ENCODE data around the gene CNTRL. TPM values are rescaled to one million over a fixed set of nuclear protein-coding genes. Genes with fewer than 3 reads are reported as not detected.

Gene CNTRL
- total RNA-seq, 1 experiment from 2014 or later, result 11.2 TPM

DNA sequence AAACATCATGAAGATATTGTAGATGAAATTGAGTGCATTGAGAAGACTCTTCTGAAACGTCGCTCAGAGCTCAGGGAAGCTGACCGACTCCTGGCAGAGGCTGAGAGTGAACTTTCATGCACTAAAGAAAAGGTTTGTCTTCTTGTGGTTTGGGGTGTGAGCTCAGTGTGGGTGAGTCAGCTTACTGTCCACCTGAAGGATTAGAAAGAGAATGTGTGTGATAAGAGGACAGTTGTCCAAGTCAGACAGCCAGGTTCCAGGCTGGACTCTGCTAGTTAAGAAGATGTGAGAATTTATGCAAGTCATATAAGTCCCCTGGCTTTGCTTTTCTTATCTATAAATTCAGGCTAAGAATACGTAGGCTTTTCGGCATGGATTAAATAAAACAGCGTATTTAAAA, 80.0 kb downstream of the CNTRL start:
- H3K4me1 Mint-ChIP-seq (ENCODE audit: low read depth, unreplicated experiment), result peaks cover 17% of the 10 kb centered on the region
- no peaks in the 10 kb centered on the region for H3K27me3 Mint-ChIP-seq (ENCODE audit: unreplicated experiment)
- H3K27ac Mint-ChIP-seq (ENCODE audit: unreplicated experiment), result no peak overlapping the region
- H3K4me3 Mint-ChIP-seq (ENCODE audit: low read depth, unreplicated experiment), result no peak overlapping the region
- intact Hi-C loops (cut with micrococcal nuclease; ENCODE audit: unreplicated experiment), result no loop called here
- CTCF ChIA-PET, result no interaction called here
- no peaks in the 10 kb centered on the region for H3K9me3 Mint-ChIP-seq (ENCODE audit: low read depth, unreplicated experiment)
- no TSS peak for BruUV-seq (replicated peaks)
- peaks cover 29% of the 10 kb centered on the region for H3K36me3 Mint-ChIP-seq (ENCODE audit: insufficient read depth, unreplicated experiment)
- DNase-seq, result no peak
- TF ChIP-seq, protein P1, sequence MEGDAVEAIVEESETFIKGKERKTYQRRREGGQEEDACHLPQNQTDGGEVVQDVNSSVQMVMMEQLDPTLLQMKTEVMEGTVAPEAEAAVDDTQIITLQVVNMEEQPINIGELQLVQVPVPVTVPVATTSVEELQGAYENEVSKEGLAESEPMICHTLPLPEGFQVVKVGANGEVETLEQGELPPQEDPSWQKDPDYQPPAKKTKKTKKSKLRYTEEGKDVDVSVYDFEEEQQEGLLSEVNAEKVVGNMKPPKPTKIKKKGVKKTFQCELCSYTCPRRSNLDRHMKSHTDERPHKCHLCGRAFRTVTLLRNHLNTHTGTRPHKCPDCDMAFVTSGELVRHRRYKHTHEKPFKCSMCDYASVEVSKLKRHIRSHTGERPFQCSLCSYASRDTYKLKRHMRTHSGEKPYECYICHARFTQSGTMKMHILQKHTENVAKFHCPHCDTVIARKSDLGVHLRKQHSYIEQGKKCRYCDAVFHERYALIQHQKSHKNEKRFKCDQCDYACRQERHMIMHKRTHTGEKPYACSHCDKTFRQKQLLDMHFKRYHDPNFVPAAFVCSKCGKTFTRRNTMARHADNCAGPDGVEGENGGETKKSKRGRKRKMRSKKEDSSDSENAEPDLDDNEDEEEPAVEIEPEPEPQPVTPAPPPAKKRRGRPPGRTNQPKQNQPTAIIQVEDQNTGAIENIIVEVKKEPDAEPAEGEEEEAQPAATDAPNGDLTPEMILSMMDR (IDR thresholded peaks at IDR 0.05; ENCODE audit: unreplicated experiment), result no peak

DNA sequence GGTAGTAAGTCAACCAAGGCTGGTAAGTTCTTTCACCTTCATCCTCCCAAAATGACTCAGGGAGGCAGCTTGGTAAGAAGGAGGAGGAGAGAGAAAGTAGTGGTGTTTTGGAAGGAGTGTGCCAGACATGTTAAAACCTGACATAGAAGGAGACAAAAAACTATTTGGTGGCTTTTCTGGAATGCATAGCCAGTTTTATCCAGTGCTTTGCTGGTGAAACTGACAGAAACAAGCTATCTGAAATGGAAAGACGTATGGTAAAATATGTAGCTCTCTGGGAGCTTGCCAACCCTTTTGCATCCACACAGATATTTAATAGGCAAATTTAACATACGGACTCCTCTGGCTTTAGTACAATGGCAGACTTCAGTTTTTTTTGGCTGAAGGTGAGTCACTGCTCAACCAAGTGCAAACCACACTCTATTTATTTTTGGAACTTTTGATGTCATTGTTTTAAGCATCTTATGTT, 81.5 kb downstream of the CNTRL start:
- TF ChIP-seq, protein P1 (IDR thresholded peaks at IDR 0.05; ENCODE audit: unreplicated experiment), result no peak
- CTCF ChIA-PET, result no interaction called here
- H3K9me3 Mint-ChIP-seq (ENCODE audit: low read depth, unreplicated experiment), result no peaks in the 10 kb centered on the region
- H3K36me3 Mint-ChIP-seq (ENCODE audit: insufficient read depth, unreplicated experiment), result peaks cover 21% of the 10 kb centered on the region
- intact Hi-C loops (cut with micrococcal nuclease; ENCODE audit: unreplicated experiment), result no loop called here
- no peak for DNase-seq
- H3K27me3 Mint-ChIP-seq (ENCODE audit: unreplicated experiment), result no peaks in the 10 kb centered on the region
- BruUV-seq (replicated peaks), result no TSS peak
- H3K4me1 Mint-ChIP-seq (ENCODE audit: low read depth, unreplicated experiment), result peaks cover 17% of the 10 kb centered on the region
- H3K27ac Mint-ChIP-seq (ENCODE audit: unreplicated experiment), result no peak overlapping the region
- H3K4me3 Mint-ChIP-seq (ENCODE audit: low read depth, unreplicated experiment), result no peak overlapping the region

DNA sequence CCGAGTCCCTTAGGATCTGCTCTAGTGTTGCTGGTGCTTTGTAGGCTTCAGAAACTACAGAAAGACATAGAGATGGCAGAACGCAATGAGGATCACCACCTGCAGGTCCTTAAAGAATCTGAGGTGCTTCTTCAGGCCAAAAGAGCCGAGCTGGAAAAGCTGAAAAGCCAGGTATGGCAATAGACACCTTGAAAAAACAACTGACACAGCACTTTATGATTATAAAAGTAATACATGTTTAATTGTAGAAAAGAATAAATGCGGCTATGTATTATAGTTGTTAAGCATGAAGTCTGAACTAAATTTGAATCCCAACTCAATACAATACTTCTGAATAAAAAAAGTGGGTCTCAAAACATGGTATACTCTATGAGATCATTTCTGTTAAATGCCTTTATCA, 83.2 kb downstream of the CNTRL start:
- no TSS peak for BruUV-seq (replicated peaks)
- TF ChIP-seq, protein P1 (IDR thresholded peaks at IDR 0.05; ENCODE audit: unreplicated experiment), result no peak
- no peak for DNase-seq
- intact Hi-C loops (cut with micrococcal nuclease; ENCODE audit: unreplicated experiment), result no loop called here
- Mint-ChIP-seq H3K4me3 (ENCODE audit: low read depth, unreplicated experiment) (no peak overlapping the region), H3K4me1 (ENCODE audit: low read depth, unreplicated experiment) (peaks cover 17% of the 10 kb centered on the region), H3K9me3 (ENCODE audit: low read depth, unreplicated experiment) (no peaks in the 10 kb centered on the region), H3K36me3 (ENCODE audit: insufficient read depth, unreplicated experiment) (peaks cover 15% of the 10 kb centered on the region), H3K27ac (ENCODE audit: unreplicated experiment) (no peak overlapping the region), H3K27me3 (ENCODE audit: unreplicated experiment) (no peaks in the 10 kb centered on the region)
- CTCF ChIA-PET, result no interaction called here

DNA sequence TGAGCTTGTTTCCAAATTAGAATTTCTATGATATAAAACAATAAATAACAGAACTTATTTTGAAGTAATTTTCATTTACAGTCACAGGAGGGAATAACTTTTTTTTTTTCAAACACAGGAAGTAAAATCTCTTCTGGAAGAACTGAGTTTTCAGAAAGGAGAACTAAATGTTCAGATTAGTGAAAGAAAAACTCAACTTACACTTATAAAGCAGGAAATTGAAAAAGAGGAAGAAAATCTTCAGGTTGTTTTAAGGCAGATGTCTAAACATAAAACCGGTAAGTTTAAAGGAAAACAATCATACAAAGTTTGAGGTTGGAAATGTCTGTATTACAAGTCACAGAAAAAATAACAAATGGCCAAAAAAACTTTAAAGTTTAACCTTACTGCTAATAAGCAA, 85.3 kb downstream of the CNTRL start:
- CTCF ChIA-PET, result no interaction called here

More for the DNA sequence above, 85.3 kb downstream of the CNTRL start:
- intact Hi-C loops (cut with micrococcal nuclease; ENCODE audit: unreplicated experiment), result no loop called here
- Mint-ChIP-seq H3K36me3 (ENCODE audit: insufficient read depth, unreplicated experiment) (peaks cover 5% of the 10 kb centered on the region), H3K4me1 (ENCODE audit: low read depth, unreplicated experiment) (peaks cover under 1% of the 10 kb centered on the region), H3K4me3 (ENCODE audit: low read depth, unreplicated experiment) (no peak overlapping the region), H3K9me3 (ENCODE audit: low read depth, unreplicated experiment) (no peaks in the 10 kb centered on the region), H3K27me3 (ENCODE audit: unreplicated experiment) (no peaks in the 10 kb centered on the region), H3K27ac (ENCODE audit: unreplicated experiment) (no peak overlapping the region)
- no peak for DNase-seq
- no TSS peak for BruUV-seq (replicated peaks)
- TF ChIP-seq, protein P1 (IDR thresholded peaks at IDR 0.05; ENCODE audit: unreplicated experiment), result no peak

Data from Calu3 (cell line).